DMS53 treated with DMSO at 0.1 percent for 48 hours (cell line): Measurements from ENCODE around the gene SERPINB13.

Source experiments
- DNase-seq: peaks from one replicate; lab custom pipeline; 2025; ENCODE audit not compliant: unreplicated experiment; lab: John Stamatoyannopoulos, UW

SERPINB13 gene

DNA sequence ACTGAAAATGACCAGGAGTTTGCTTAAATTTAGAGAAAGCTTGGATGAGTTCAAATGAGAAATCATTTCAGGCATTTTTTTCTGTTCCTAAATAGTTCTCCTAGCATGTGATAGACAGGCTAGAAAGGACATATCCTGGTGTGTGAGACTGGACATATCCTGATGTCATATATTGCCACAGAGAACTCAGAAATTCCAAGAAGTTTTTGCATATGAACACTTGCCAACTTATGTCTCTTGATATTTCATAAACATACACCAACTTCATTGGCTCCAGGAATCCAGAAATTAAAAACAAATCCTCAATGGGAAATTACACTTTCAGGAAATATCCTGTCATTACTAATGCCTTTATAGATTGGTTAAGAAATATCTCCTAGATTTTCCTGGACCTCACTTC is 59.8 kb downstream of the SERPINB13 start:
- no peak for DNase-seq

DNA sequence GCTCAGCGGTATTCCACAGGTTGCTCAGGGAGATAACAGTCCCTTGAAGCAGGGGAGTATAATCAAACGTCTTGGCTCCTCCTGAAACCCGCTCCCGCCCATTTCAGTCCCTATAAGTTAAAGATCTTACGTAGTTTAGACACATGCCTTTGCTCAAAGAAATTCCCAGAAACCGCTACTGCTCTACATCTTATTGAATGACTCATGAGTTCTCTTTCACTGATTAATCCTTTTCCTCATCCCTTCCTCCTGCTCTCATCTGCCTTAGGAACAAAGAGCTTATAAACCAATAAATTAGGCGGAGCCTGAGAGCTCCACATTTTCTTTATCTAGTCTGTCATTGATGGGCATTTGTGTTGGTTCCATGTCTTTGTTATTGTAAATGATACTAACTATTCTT is 61.1 kb downstream of the SERPINB13 start:
- DNase-seq = no peak
